ENCODE results near the gene SLC6A13. TPM values are rescaled to one million over a fixed set of nuclear protein-coding genes. Genes with fewer than 3 reads are reported as not detected.

The SLC6A13 gene
- total RNA-seq, 1 experiment from 2014 or later, result not detected

GRCh38 chr12:256958-257357, 5.7 kb downstream of the SLC6A13 start:
- Histone ChIP-seq H3T11ph (ENCODE audit: low read length) (no peak overlapping the region), H3K9me3 (ENCODE audit: control insufficient read depth, low read depth, low read length) (no peaks in the 10 kb centered on the region), H3K4me1 (ENCODE audit: insufficient read depth, low read length) (no peaks in the 10 kb centered on the region; the same call in 1 of the 2 replicates), H4K8ac (replicated peaks; ENCODE audit: insufficient read length, low read depth, low read length) (no peak overlapping the region), H2BK20ac (ENCODE audit: low read depth, low read length, poor library complexity, severe bottlenecking) (no peak overlapping the region), H3K9ac (ENCODE audit: extremely low read depth, insufficient read length, low read length) (no peak overlapping the region), H2BK5ac (ENCODE audit: insufficient read length, low read length) (no peak overlapping the region), H3K23me2 (ENCODE audit: insufficient read length, low read depth, low read length, poor library complexity, severe bottlenecking) (no peaks in the 10 kb centered on the region), H2AK5ac (ENCODE audit: insufficient read length, low read length) (no peak overlapping the region), H3K4me2 (ENCODE audit: insufficient read depth, insufficient read length, low read length) (no peak overlapping the region), H3K79me1 (ENCODE audit: insufficient read depth, low read depth, low read length, poor library complexity, severe bottlenecking) (no peaks in the 10 kb centered on the region), H3K18ac (ENCODE audit: insufficient read length, low read depth, low read length) (no peak overlapping the region), H4K20me1 (ENCODE audit: control insufficient read depth, insufficient read depth, insufficient read length) (no peaks in the 10 kb centered on the region), H3K14ac (ENCODE audit: insufficient read depth, low read length) (no peak overlapping the region), H2BK12ac (ENCODE audit: insufficient read length, low read depth, low read length) (no peak overlapping the region), H2BK15ac (ENCODE audit: low read depth, low read length) (no peak overlapping the region), H3K56ac (ENCODE audit: insufficient read length, low read depth, low read length) (no peak overlapping the region), H3K79me2 (ENCODE audit: insufficient read depth, low read length) (no peaks in the 10 kb centered on the region), H3K23ac (ENCODE audit: insufficient read length, low read depth, low read length) (no peak overlapping the region), H2BK120ac (ENCODE audit: low read depth, low read length, poor library complexity, severe bottlenecking) (no peak overlapping the region), H3K27me3 (ENCODE audit: insufficient read depth, low read length) (no peaks in the 10 kb centered on the region), H2AFZ (ENCODE audit: low read length) (no peak overlapping the region), H4K5ac (ENCODE audit: insufficient read length, low read depth, low read length) (no peak overlapping the region), H3K27ac (ENCODE audit: insufficient read length, low read depth, low read length) (no peak overlapping the region), H3K4ac (ENCODE audit: low read depth, low read length) (no peak overlapping the region), H4K91ac (ENCODE audit: insufficient read length, low read depth, low read length) (no peak overlapping the region)
- no CpG with 5 or more reads among the region's 3 CpGs for WGBS (ENCODE audit: extremely low coverage, insufficient read length, low lambda C conversion rate)
- H3K27ac Mint-ChIP-seq, result no peak overlapping the region; a peak in 1 of 7 replicates
- no peaks in the 10 kb centered on the region for H3K36me3 Mint-ChIP-seq (ENCODE audit: insufficient read depth in 1 of 3, low read depth in 3 of 3)
- DNase-seq, result no peak
- no peak overlapping the region for H3K4me3 Mint-ChIP-seq
- TF ChIP-seq, protein P1, sequence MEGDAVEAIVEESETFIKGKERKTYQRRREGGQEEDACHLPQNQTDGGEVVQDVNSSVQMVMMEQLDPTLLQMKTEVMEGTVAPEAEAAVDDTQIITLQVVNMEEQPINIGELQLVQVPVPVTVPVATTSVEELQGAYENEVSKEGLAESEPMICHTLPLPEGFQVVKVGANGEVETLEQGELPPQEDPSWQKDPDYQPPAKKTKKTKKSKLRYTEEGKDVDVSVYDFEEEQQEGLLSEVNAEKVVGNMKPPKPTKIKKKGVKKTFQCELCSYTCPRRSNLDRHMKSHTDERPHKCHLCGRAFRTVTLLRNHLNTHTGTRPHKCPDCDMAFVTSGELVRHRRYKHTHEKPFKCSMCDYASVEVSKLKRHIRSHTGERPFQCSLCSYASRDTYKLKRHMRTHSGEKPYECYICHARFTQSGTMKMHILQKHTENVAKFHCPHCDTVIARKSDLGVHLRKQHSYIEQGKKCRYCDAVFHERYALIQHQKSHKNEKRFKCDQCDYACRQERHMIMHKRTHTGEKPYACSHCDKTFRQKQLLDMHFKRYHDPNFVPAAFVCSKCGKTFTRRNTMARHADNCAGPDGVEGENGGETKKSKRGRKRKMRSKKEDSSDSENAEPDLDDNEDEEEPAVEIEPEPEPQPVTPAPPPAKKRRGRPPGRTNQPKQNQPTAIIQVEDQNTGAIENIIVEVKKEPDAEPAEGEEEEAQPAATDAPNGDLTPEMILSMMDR (conservative IDR thresholded peaks at IDR 0.05), result no peak
- peaks cover 33% of the 10 kb centered on the region for H3K27me3 Mint-ChIP-seq (ENCODE audit: low read depth)
- peaks cover 4 to 8% of the 10 kb centered on the region in 2 experiments; a peak in 3 of 4 replicates for H3K4me1 Mint-ChIP-seq
- peaks cover 0 to 2% of the 10 kb centered on the region in 2 experiments; a peak in 1 of 5 replicates for H3K9me3 Mint-ChIP-seq

All from H9 (cell line).